Endothelial cell of umbilical vein (primary cell): Measurements from ENCODE around the gene TM4SF18. TPM values are rescaled to one million over a fixed set of nuclear protein-coding genes. Genes with fewer than 3 reads are reported as not detected.

Source experiments
- BruUV-seq: library from RNA; stranded (reverse); fragments of 400-500 nt; replicated peaks from 2 replicates; lab custom pipeline; 2021; lab: Mats Ljungman, UMichigan
- CTCF ChIA-PET: fragments of 300-600, 350-600 bp; sonication (Branson Sonifier 250); formaldehyde crosslinking; loops from one replicate; lab custom pipeline; 2021; ENCODE audit warnings: antibody characterized with exemption, inconsistent platforms; lab: Charles Lee
- POLR2A ChIA-PET: fragments of 300-600, 350-600 bp; sonication (Branson Sonifier 250); formaldehyde crosslinking; loops from one replicate; lab custom pipeline; 2021; ENCODE audit warnings: antibody characterized with exemption, inconsistent platforms; lab: Charles Lee
- DNase-seq: peaks from one replicate; pipeline ENCODE4 v3.0.0-alpha.2; 2011; ENCODE audit warnings: low read depth, low spot score
- FAIRE-seq: peaks from 2 replicates; lab custom pipeline; 2011; peaks lifted over from hg19 to GRCh38; lab: Jason Lieb, UNC
- H2AFZ ChIP-seq: 2 replicates; pipeline ENCODE4 v1.6.0; 2012; ENCODE audit warnings: low read depth, low read length, control low read depth, inconsistent platforms
- H3K27ac ChIP-seq: 2 replicates; pipeline ENCODE4 v1.5.1; 2011; ENCODE audit warnings: low read depth, mild to moderate bottlenecking, control low read depth, low read length, moderate library complexity; ENCODE audit not compliant: insufficient read depth
- H3K27me3 ChIP-seq, 2 experiments: 2 replicates each; pipeline versions ENCODE4 v1.6.0 to v1.6.1; 2011; ENCODE audit warnings: low read length in 2 of 2, mixed read lengths in 1 of 2; ENCODE audit not compliant: control insufficient read depth in 2 of 2, insufficient read depth in 2 of 2
- H3K36me3 ChIP-seq, 2 experiments: 2 replicates in 1 of 2; 3 replicates in 1 of 2; pipeline ENCODE4 v1.5.1; 2011; ENCODE audit warnings: low read length in 2 of 2, mild to moderate bottlenecking in 1 of 2, moderate library complexity in 1 of 2; ENCODE audit not compliant: control insufficient read depth in 2 of 2, insufficient read depth in 2 of 2; ENCODE audit errors: extremely low read depth in 1 of 2
- H3K4me1 ChIP-seq: 3 replicates; pipeline ENCODE4 v1.5.1; 2011; ENCODE audit warnings: mild to moderate bottlenecking, low read length; ENCODE audit not compliant: control insufficient read depth, insufficient read depth; ENCODE audit errors: extremely low read depth
- H3K4me2 ChIP-seq: 2 replicates; pipeline ENCODE4 v1.6.1; 2011; ENCODE audit warnings: low read length, control low read depth, mixed read lengths; ENCODE audit not compliant: insufficient read depth
- H3K4me3 ChIP-seq, 3 experiments: fragments of 200-600 bp in 1 of 3; sonication (generic), shearing (Covaris generic) in 1 of 3; replicated peaks in 1 of 3; 2 replicates each; pipeline ENCODE4 v1.5.1; 2011 to 2016; ENCODE audit warnings: control low read depth in 3 of 3, low read length in 3 of 3, mild to moderate bottlenecking in 2 of 3, inconsistent platforms in 1 of 3, low read depth in 1 of 3, moderate library complexity in 1 of 3; ENCODE audit not compliant: insufficient read depth in 1 of 3
- H3K79me2 ChIP-seq: 2 replicates; pipeline ENCODE4 v1.6.0; 2012; ENCODE audit warnings: low read length, inconsistent platforms; ENCODE audit not compliant: control insufficient read depth, insufficient read depth
- H3K9ac ChIP-seq: replicated peaks from 2 replicates; pipeline ENCODE3; 2011; ENCODE audit warnings: low read length, control low read depth; ENCODE audit not compliant: insufficient read depth; ENCODE audit errors: extremely low read depth
- H3K9me1 ChIP-seq: replicated peaks from 3 replicates; pipeline ENCODE4 v1.6.0; 2011; ENCODE audit warnings: mild to moderate bottlenecking, low read length; ENCODE audit not compliant: control insufficient read depth, insufficient read depth; ENCODE audit errors: extremely low read depth
- H3K9me3 ChIP-seq: replicated peaks from 2 replicates; pipeline ENCODE4 v1.5.1; 2012; ENCODE audit warnings: low read length, inconsistent platforms; ENCODE audit not compliant: control insufficient read depth, insufficient read depth
- H4K20me1 ChIP-seq: replicated peaks from 2 replicates; pipeline ENCODE3; 2011; ENCODE audit warnings: mild to moderate bottlenecking, low read length; ENCODE audit not compliant: control insufficient read depth, insufficient read depth; ENCODE audit errors: extremely low read depth
- EZH2 ChIP-seq: IDR thresholded peaks from 2 replicates; pipeline ENCODE4 v1.6.1; 2012; ENCODE audit warnings: borderline replicate concordance, low read depth, mild to moderate bottlenecking, moderate library complexity, low read length, inconsistent platforms; ENCODE audit not compliant: severe bottlenecking
- GATA2 ChIP-seq: IDR thresholded peaks from 2 replicates; pipeline ENCODE4 v1.7.0; 2011; ENCODE audit warnings: low read depth, mild to moderate bottlenecking, moderate library complexity, mixed read lengths, low read length; ENCODE audit not compliant: insufficient read length, insufficient read depth
- JUN ChIP-seq: IDR thresholded peaks from 2 replicates; pipeline ENCODE4 v1.6.1; 2011; ENCODE audit warnings: borderline replicate concordance, low read depth; ENCODE audit not compliant: insufficient read length, insufficient read depth
- MYC ChIP-seq: IDR thresholded peaks from one replicate; pipeline ENCODE4 v1.6.1; 2011; ENCODE audit warnings: mild to moderate bottlenecking, low read depth, low read length
- POLR2A ChIP-seq: IDR thresholded peaks from 2 replicates; pipeline ENCODE4 v1.6.1; 2012; ENCODE audit warnings: low read depth, mild to moderate bottlenecking, control low read depth, low read length
- dilution Hi-C: fragments of 300-500 bp; cut with MboI; formaldehyde crosslinking; loops from one replicate; pipeline ENCODE4 v1.15.0; 2019; ENCODE audit warnings: low sequenced_read_pairs; ENCODE audit not compliant: extremely low pct_ligation_motif_present
- intact Hi-C: fragments of 100-400 bp; cut with micrococcal nuclease; formaldehyde crosslinking; loops from one replicate; pipeline ENCODE4 v1.10.0; 2022
- polyA plus RNA-seq, 4 experiments: library from polyadenylated mRNA; depleted of rRNA in 3 of 4; stranded (reverse) in 3 of 4; unstranded in 1 of 4; fragments of >200 nt; gene quantifications; 2 replicates each; pipeline versions ENCODE4 v1.2.1 to v1.2.3, GENCODE V29; 2011 to 2012; ENCODE audit warnings: missing spikeins in 1 of 4
- total RNA-seq: library from RNA; stranded (reverse); gene quantifications from 2 replicates; pipeline ENCODE4 v1.2.3, GENCODE V29; 2021
- TF ChIP-seq, protein P1 (sequence below): IDR thresholded peaks from 2 replicates; pipeline ENCODE4 v1.6.1; 2011; ENCODE audit not compliant: insufficient read depth, insufficient read length
- TF ChIP-seq, protein P2 (sequence below), 2 donors: IDR thresholded peaks; 1 replicate in 1 of 2; 2 replicates in 1 of 2; pipeline ENCODE4 v1.5.1; 2011; ENCODE audit warnings: low read length in 2 of 2, mild to moderate bottlenecking in 2 of 2, moderate library complexity in 2 of 2, control low read depth in 1 of 2, inconsistent platforms in 1 of 2, low read depth in 1 of 2; ENCODE audit not compliant: insufficient read depth in 1 of 2; ENCODE audit errors: extremely low read depth in 1 of 2

Gene TM4SF18
- total and polyA plus RNA-seq, 2 donors (not counting 3 experiments of a cell fraction or from before 2014, with no cell fraction given): 158 to 163 TPM

DNA sequence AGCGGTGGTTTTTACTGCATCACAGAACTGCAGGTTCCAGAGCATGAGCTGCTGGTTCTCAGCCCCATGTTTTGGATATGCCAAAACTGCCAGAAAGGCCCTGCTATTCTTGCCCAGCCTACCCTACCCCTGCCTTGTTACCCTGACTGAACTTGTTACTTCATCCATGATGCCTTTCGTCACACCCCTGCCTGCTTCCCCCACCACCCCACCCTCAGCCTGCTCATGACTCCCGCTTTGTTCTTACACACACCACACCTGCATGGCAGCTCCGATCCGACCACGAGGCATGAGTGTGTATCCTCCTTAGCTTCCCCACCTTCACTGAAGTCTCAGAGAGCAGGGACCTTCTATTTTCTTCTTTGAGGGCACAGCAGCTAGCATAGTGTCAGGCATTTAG is 49.1 kb upstream of the TM4SF18 start:
- Histone ChIP-seq H3K9me1 (no peaks in the 10 kb centered on the region), H3K9ac (no peak overlapping the region), H3K27ac (no peak overlapping the region), H3K79me2 (no peaks in the 10 kb centered on the region), H2AFZ (no peak overlapping the region), H4K20me1 (no peaks in the 10 kb centered on the region), H3K9me3 (no peaks in the 10 kb centered on the region), H3K36me3 (no peaks in the 10 kb centered on the region), H3K4me2 (no peak overlapping the region), H3K27me3 (no peaks in the 10 kb centered on the region), H3K4me1 (peaks cover 35% of the 10 kb centered on the region), H3K4me3 (no peak overlapping the region)
- no peak for DNase-seq
- ChIA-PET CTCF (interaction anchor here (0.8 to 1.8 kb wide), 5 partner anchors 11 to 427 kb away, joined by 3 to 7 read pairs (median 3); no protein-coding TSS in a partner anchor), POLR2A (no interaction called here)
- dilution Hi-C loops: no loop called here
- BruUV-seq: no TSS peak
- intact Hi-C loops: no loop called here
- TF ChIP-seq EZH2: no peak
- TF ChIP-seq JUN: no peak
- no peak for TF ChIP-seq MYC
- TF ChIP-seq POLR2A: no peak
- TF ChIP-seq, protein P1, sequence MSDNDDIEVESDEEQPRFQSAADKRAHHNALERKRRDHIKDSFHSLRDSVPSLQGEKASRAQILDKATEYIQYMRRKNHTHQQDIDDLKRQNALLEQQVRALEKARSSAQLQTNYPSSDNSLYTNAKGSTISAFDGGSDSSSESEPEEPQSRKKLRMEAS: no peak
- TF ChIP-seq GATA2: no peak
- TF ChIP-seq, protein P2, sequence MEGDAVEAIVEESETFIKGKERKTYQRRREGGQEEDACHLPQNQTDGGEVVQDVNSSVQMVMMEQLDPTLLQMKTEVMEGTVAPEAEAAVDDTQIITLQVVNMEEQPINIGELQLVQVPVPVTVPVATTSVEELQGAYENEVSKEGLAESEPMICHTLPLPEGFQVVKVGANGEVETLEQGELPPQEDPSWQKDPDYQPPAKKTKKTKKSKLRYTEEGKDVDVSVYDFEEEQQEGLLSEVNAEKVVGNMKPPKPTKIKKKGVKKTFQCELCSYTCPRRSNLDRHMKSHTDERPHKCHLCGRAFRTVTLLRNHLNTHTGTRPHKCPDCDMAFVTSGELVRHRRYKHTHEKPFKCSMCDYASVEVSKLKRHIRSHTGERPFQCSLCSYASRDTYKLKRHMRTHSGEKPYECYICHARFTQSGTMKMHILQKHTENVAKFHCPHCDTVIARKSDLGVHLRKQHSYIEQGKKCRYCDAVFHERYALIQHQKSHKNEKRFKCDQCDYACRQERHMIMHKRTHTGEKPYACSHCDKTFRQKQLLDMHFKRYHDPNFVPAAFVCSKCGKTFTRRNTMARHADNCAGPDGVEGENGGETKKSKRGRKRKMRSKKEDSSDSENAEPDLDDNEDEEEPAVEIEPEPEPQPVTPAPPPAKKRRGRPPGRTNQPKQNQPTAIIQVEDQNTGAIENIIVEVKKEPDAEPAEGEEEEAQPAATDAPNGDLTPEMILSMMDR (IDR thresholded peaks at IDR 0.05; ENCODE audit: extremely low read depth in 1 of 2, insufficient read depth in 1 of 2, low read depth in 1 of 2, low read length in 2 of 2): no peak
- no peak for FAIRE-seq
